ENCODE results near the gene OSER1.
A peak's percentile ranks its signal among the peaks of the same experiment; 100 is the strongest.

The OSER1 gene

GRCh38 chr20:44187772-44188709 lies 22.5 kb downstream of the OSER1 start (continued):
- TF ChIP-seq SALL2 (tag by site-specific recombination; IDR thresholded peaks at IDR 0.05; ENCODE audit: borderline replicate concordance) (no peak), ZNF248 (tag by site-specific recombination; IDR thresholded peaks at IDR 0.05) (no peak), KLF17 (tag by site-specific recombination; IDR thresholded peaks at IDR 0.05) (no peak), ZNF558 (tag by site-specific recombination; IDR thresholded peaks at IDR 0.05) (no peak), BCL11B (tag by site-specific recombination; IDR thresholded peaks at IDR 0.05; ENCODE audit: low read depth) (no peak), ZNF660 (tag by site-specific recombination; IDR thresholded peaks at IDR 0.05) (no peak), ZSCAN16 (tag by site-specific recombination; IDR thresholded peaks at IDR 0.05) (no peak), SP7 (tag by site-specific recombination; IDR thresholded peaks at IDR 0.05) (no peak; the same call in 1 of the 2 replicates), ZNF510 (tag by site-specific recombination; IDR thresholded peaks at IDR 0.05; ENCODE audit: insufficient replicate concordance) (no peak), ZNF707 (tag by site-specific recombination; IDR thresholded peaks at IDR 0.05) (peak; percentile 12; the same call in 1 of the 2 replicates), ZNF791 (tag by site-specific recombination; IDR thresholded peaks at IDR 0.05) (peak; percentile 89), ZNF777 (tag by site-specific recombination; IDR thresholded peaks at IDR 0.05; ENCODE audit: borderline replicate concordance) (no peak), MYNN (tag by site-specific recombination; IDR thresholded peaks at IDR 0.05; ENCODE audit: borderline replicate concordance) (no peak), ZNF404 (tag by site-specific recombination; IDR thresholded peaks at IDR 0.05) (no peak), ZBTB20 (tag by site-specific recombination; IDR thresholded peaks at IDR 0.05) (peak; percentile 68), KLF8 (tag by site-specific recombination; IDR thresholded peaks at IDR 0.05) (no peak), ZNF585B (tag by site-specific recombination; IDR thresholded peaks at IDR 0.05) (no peak), ZNF561 (tag by site-specific recombination; IDR thresholded peaks at IDR 0.05; ENCODE audit: borderline replicate concordance) (no peak), ZNF202 (tag by site-specific recombination; IDR thresholded peaks at IDR 0.05; ENCODE audit: borderline replicate concordance) (no peak), ZFP3 (tag by site-specific recombination; IDR thresholded peaks at IDR 0.05; ENCODE audit: low read depth) (no peak), GLI4 (tag by site-specific recombination; IDR thresholded peaks at IDR 0.05) (no peak), ZNF610 (tag by site-specific recombination; IDR thresholded peaks at IDR 0.05; ENCODE audit: borderline replicate concordance) (no peak), ZNF521 (tag by site-specific recombination; IDR thresholded peaks at IDR 0.05) (no peak), ZNF292 (tag by site-specific recombination; IDR thresholded peaks at IDR 0.05; ENCODE audit: borderline replicate concordance, low read depth) (no peak), HOXA7 (CRISPR knock-in tag; IDR thresholded peaks at IDR 0.05; ENCODE audit: borderline replicate concordance) (no peak), ZNF433 (tag by site-specific recombination; IDR thresholded peaks at IDR 0.05; ENCODE audit: low read depth) (no peak), ZNF324 (tag by site-specific recombination; IDR thresholded peaks at IDR 0.05) (no peak), KLF16 (tag by site-specific recombination; IDR thresholded peaks at IDR 0.05) (peak; percentile 65; the same call in 1 of the 2 replicates), ZFP41 (tag by site-specific recombination; IDR thresholded peaks at IDR 0.05; ENCODE audit: borderline replicate concordance) (no peak), ZNF654 (tag by site-specific recombination; IDR thresholded peaks at IDR 0.05; ENCODE audit: low read depth) (no peak), ZBTB21 (tag by site-specific recombination; IDR thresholded peaks at IDR 0.05) (no peak), ZNF10 (tag by site-specific recombination; IDR thresholded peaks at IDR 0.05) (no peak), ZFP37 (tag by site-specific recombination; IDR thresholded peaks at IDR 0.05) (no peak), HOXD13 (CRISPR knock-in tag; IDR thresholded peaks at IDR 0.05; ENCODE audit: borderline replicate concordance) (no peak), ZBTB8A (tag by site-specific recombination; IDR thresholded peaks at IDR 0.05) (no peak), ZNF692 (tag by site-specific recombination; IDR thresholded peaks at IDR 0.05) (no peak), ZNF768 (tag by site-specific recombination; IDR thresholded peaks at IDR 0.05) (no peak), ZNF548 (tag by site-specific recombination; IDR thresholded peaks at IDR 0.05) (no peak; the same call in 1 of the 2 replicates), FEZF1 (tag by site-specific recombination; IDR thresholded peaks at IDR 0.05) (no peak), ZNF121 (tag by site-specific recombination; IDR thresholded peaks at IDR 0.05) (no peak), ZXDB (tag by site-specific recombination; IDR thresholded peaks at IDR 0.05) (no peak), ZNF354C (tag by site-specific recombination; IDR thresholded peaks at IDR 0.05; ENCODE audit: borderline replicate concordance, low read depth) (no peak)

Data from HEK293 (cell line).